HepG2 (cell line): Measurements from ENCODE around the gene HIPK4. TPM values are rescaled to one million over a fixed set of nuclear protein-coding genes. Genes with fewer than 3 reads are reported as not detected.

Source experiments
- DNMT1 ChIP-seq: sonication (generic); formaldehyde crosslinking; IDR thresholded peaks from 2 replicates; pipeline ENCODE4 v1.5.1; 2020; ENCODE audit warnings: mild to moderate bottlenecking, missing genetic modification reagents
- EHMT2 ChIP-seq: fragments of 200-600 bp; sonication (generic); IDR thresholded peaks from 2 replicates; pipeline ENCODE4 v1.7.0; 2017; ENCODE audit warnings: antibody characterized with exemption, low read depth, low read length, borderline replicate concordance
- HDAC6 ChIP-seq: fragments of 200-600 bp; sonication (generic); IDR thresholded peaks from 2 replicates; pipeline ENCODE4 v1.7.0; 2017; ENCODE audit warnings: mild to moderate bottlenecking, antibody characterized with exemption, low read length, low read depth
- HNRNPL ChIP-seq: fragments of 200-400 bp; formaldehyde crosslinking; IDR thresholded peaks from 2 replicates; pipeline ENCODE4 v1.6.1; 2017; ENCODE audit warnings: mild to moderate bottlenecking, low read depth, low read length
- KDM1A ChIP-seq: IDR thresholded peaks from 2 replicates; pipeline ENCODE4 v1.6.1; 2016; ENCODE audit warnings: missing compliant biosample characterization
- KDM5B ChIP-seq: sonication (generic); formaldehyde crosslinking; IDR thresholded peaks from 2 replicates; pipeline ENCODE4 v1.4.0; 2020; ENCODE audit warnings: missing genetic modification reagents, mild to moderate bottlenecking, borderline replicate concordance
- MAZ ChIP-seq, 2 experiments: sonication (generic) in 1 of 2; formaldehyde crosslinking in 1 of 2; IDR thresholded peaks; 2 replicates each; pipeline versions ENCODE4 v1.5.0 to v1.6.1; 2012 to 2020; ENCODE audit warnings: low read depth in 2 of 2, mild to moderate bottlenecking in 2 of 2, borderline replicate concordance in 1 of 2, improper control_type of control experiment in 1 of 2, low read length in 1 of 2, missing genetic modification reagents in 1 of 2, moderate library complexity in 1 of 2
- MIER3 ChIP-seq: IDR thresholded peaks from 2 replicates; pipeline ENCODE4 v1.6.1; 2016; ENCODE audit warnings: missing compliant biosample characterization, borderline replicate concordance
- NCOA5 ChIP-seq: sonication (generic); formaldehyde crosslinking; IDR thresholded peaks from 2 replicates; pipeline ENCODE4 v1.4.0; 2020; ENCODE audit warnings: missing genetic modification reagents
- REPIN1 ChIP-seq: sonication (generic); formaldehyde crosslinking; IDR thresholded peaks from 2 replicates; pipeline ENCODE4 v1.8.0; 2022; ENCODE audit warnings: missing genetic modification reagents, low read depth, mild to moderate bottlenecking, borderline replicate concordance
- SRSF4 ChIP-seq: fragments of 200-400 bp; formaldehyde crosslinking; IDR thresholded peaks from one replicate; pipeline ENCODE4 v1.6.1; 2018; ENCODE audit warnings: mild to moderate bottlenecking, low read depth, low read length, moderate library complexity; ENCODE audit not compliant: poor library complexity, severe bottlenecking
- TAF1 ChIP-seq: sonication (generic); formaldehyde crosslinking; IDR thresholded peaks from 2 replicates; pipeline ENCODE4 v1.4.0; 2020; ENCODE audit warnings: missing genetic modification reagents
- THAP8 ChIP-seq: sonication (generic); formaldehyde crosslinking; IDR thresholded peaks from 2 replicates; pipeline ENCODE4 v1.5.1; 2020; ENCODE audit warnings: missing genetic modification reagents, mild to moderate bottlenecking, borderline replicate concordance
- ZFP37 ChIP-seq: sonication (generic); formaldehyde crosslinking; IDR thresholded peaks from 2 replicates; pipeline ENCODE4 v1.4.0; 2020; ENCODE audit warnings: missing genetic modification reagents, borderline replicate concordance
- ZIK1 ChIP-seq: sonication (generic); formaldehyde crosslinking; IDR thresholded peaks from 2 replicates; pipeline ENCODE4 v1.5.0; 2020; ENCODE audit warnings: mild to moderate bottlenecking, low read depth, missing genetic modification reagents, borderline replicate concordance
- ZNF10 ChIP-seq: sonication (generic); formaldehyde crosslinking; IDR thresholded peaks from 2 replicates; pipeline ENCODE4 v1.4.0; 2020; ENCODE audit warnings: mild to moderate bottlenecking, low read depth, missing genetic modification reagents, borderline replicate concordance
- ZNF124 ChIP-seq: sonication (generic); formaldehyde crosslinking; IDR thresholded peaks from 2 replicates; pipeline ENCODE4 v1.4.0; 2020; ENCODE audit warnings: missing genetic modification reagents
- ZNF451 ChIP-seq: sonication (generic); formaldehyde crosslinking; IDR thresholded peaks from 2 replicates; pipeline ENCODE4 v1.5.0; 2020; ENCODE audit warnings: mild to moderate bottlenecking, missing genetic modification reagents
- ZNF512 ChIP-seq: sonication (generic); formaldehyde crosslinking; IDR thresholded peaks from 2 replicates; pipeline ENCODE4 v1.4.0; 2020; ENCODE audit warnings: mild to moderate bottlenecking, missing genetic modification reagents
- ZNF549 ChIP-seq: sonication (generic); formaldehyde crosslinking; IDR thresholded peaks from 2 replicates; pipeline ENCODE4 v1.5.0; 2020; ENCODE audit warnings: missing genetic modification reagents
- ZNF687 ChIP-seq: sonication (generic); formaldehyde crosslinking; IDR thresholded peaks from 2 replicates; pipeline ENCODE4 v1.5.1; 2020; ENCODE audit warnings: mild to moderate bottlenecking, missing genetic modification reagents, moderate library complexity
- ZNF782 ChIP-seq: sonication (generic); formaldehyde crosslinking; IDR thresholded peaks from 2 replicates; pipeline ENCODE4 v1.4.0; 2020; ENCODE audit warnings: missing genetic modification reagents, mild to moderate bottlenecking, borderline replicate concordance
- ZSCAN20 ChIP-seq: sonication (generic); formaldehyde crosslinking; IDR thresholded peaks from 2 replicates; pipeline ENCODE4 v1.4.0; 2020; ENCODE audit warnings: missing genetic modification reagents, mild to moderate bottlenecking, borderline replicate concordance
- polyA plus RNA-seq, 8 experiments: library from polyadenylated mRNA; depleted of rRNA in 3 of 8; stranded (reverse) in 7 of 8; unstranded in 1 of 8; fragments of >200 nt; fragmentation: Illumina TruSeq in 4 of 8; extraction: Trizol in 4 of 8; gene quantifications; 2 replicates each; pipeline versions ENCODE4 v1.2.1 to v1.2.3, GENCODE V29; 2011 to 2016; ENCODE audit warnings: low read depth in 4 of 8, missing spikeins in 1 of 8, mixed read lengths in 1 of 8; ENCODE audit not compliant: insufficient read depth in 1 of 8
- total RNA-seq, 5 experiments: library from RNA; depleted of rRNA; stranded (reverse); fragments of >200 nt; fragmentation: Illumina TruSeq; extraction: Trizol; gene quantifications; 2 replicates each; pipeline ENCODE4 v1.2.3, GENCODE V29; 2016; ENCODE audit warnings: low read depth in 1 of 5

The HIPK4 gene
- total and polyA plus RNA-seq, 2 of the 13 experiments (the other 11 are each of a cell fraction or from before 2014, with no cell fraction given) = 0.03 TPM; not detected in 1

GRCh38 chr19:40348125-40348913, 41.7 kb downstream of the HIPK4 start, which contains the start of the genes C19orf47 and PLD3 (continued):
- TF ChIP-seq MIER3 (CRISPR knock-in tag) (peak; percentile 81; the same call in 1 of the 2 replicates), NCOA5 (CRISPR knock-in tag) (no peak), KDM1A (no peak), ZFP37 (CRISPR knock-in tag) (no peak), ZNF451 (CRISPR knock-in tag) (peak; percentile 24; the same call in 1 of the 2 replicates), EHMT2 (no peak), HDAC6 (no peak), DNMT1 (CRISPR knock-in tag) (0 out of 2 replicates have a peak, but pooled peaks have one; percentile 35), ZNF782 (CRISPR knock-in tag) (no peak), ZNF124 (CRISPR knock-in tag) (peak; percentile 65; the same call in 1 of the 2 replicates), ZSCAN20 (CRISPR knock-in tag) (no peak), ZIK1 (CRISPR knock-in tag) (no peak; the same call in 1 of the 2 replicates), HNRNPL (no peak), TAF1 (CRISPR knock-in tag) (peak; percentile 76), THAP8 (CRISPR knock-in tag) (no peak), ZNF10 (no peak), SRSF4 (no peak), ZNF549 (CRISPR knock-in tag) (no peak), KDM5B (CRISPR knock-in tag) (peak; percentile 60; the same call in 1 of the 2 replicates), ZNF512 (CRISPR knock-in tag) (no peak), ZNF687 (peak; percentile 89), MAZ (IDR thresholded peaks at IDR 0.05; ENCODE audit: borderline replicate concordance, low read depth, low read length) (peak; percentile 81; the same call in 1 of the 2 replicates), MAZ (CRISPR knock-in tag; IDR thresholded peaks at IDR 0.05; ENCODE audit: low read depth) (peak; percentile 84), REPIN1 (peak; percentile 56; the same call in 1 of the 2 replicates)
